Lower leg skin (tissue), 3 donors: Measurements from ENCODE around the gene CEP131.

ENCODE experiments used
- CTCF ChIP-seq, 3 donors: fragments of 450-650 bp; IDR thresholded peaks; one replicate each; pipeline ENCODE4 v1.5.1; 2016; ENCODE audit warnings: antibody characterized with exemption in 3 of 3, mild to moderate bottlenecking in 3 of 3, moderate library complexity in 2 of 3
- POLR2A ChIP-seq, 2 donors: fragments of 450-650 bp; IDR thresholded peaks; one replicate each; pipeline ENCODE4 v1.6.1; 2016 to 2017; ENCODE audit warnings: antibody characterized with exemption in 2 of 2, mild to moderate bottlenecking in 1 of 2, moderate library complexity in 1 of 2

- TF ChIP-seq CTCF (IDR thresholded peaks at IDR 0.05) (no peak), POLR2A (IDR thresholded peaks at IDR 0.05) (no peak)
Measured at GRCh38 chr17:81250286-81251093, 27.7 kb upstream of the CEP131 start.
